Measurements from ENCODE around the gene GPX2.

GPX2 gene

DNA sequence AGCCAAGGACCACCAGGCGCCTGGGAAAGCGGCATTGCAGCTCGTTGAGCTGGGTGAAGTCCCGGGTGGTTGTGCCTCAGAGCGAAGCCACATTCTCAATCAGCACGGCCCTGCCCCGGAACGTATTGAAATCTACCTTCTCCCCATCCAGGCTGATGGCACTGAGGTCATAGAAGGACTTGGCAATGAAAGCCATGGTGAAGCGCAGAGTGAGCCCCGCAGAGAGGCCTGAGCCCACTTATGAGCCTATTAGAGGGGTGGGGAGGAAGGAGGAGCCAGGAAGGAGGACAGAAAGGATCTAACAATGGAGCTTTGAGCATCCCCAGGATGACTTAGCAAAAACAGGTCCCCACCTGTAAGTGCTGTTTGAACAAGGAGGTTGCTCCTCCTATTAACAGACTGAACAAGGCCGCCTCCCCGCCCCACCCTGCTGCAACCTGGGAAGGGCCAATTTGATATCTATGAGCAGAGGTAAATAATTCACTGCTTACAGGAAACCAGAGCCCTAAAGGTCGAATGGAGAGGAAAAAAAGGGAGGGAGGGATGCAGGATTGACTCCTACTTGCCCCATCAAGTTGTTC lies at the start of gene GPX2:
Gene GPX2, minus strand, starts transcription at position 215 of the 581 bp plus-strand sequence. Its CDS starts 19 bp downstream, at position 196.
- DNase-seq, result no peak

DNA sequence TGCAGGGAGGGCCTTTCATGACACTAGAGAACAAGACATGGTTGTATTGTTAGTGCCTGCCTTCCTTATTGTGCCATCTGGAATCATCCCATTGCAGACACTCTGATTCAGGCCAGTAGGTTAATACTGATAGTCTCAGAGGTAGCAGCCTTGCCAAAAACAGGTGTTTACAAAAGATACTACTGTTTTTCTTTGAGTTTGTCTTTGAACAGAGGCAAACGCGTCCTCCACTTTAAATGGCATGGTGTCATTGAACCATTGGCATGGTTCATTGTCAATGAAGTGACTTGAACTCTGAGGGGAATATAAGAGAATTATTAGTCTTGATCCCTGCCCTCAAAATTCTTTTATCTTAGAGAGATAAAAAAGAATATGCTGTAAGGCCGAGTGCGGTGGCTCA lies 48.4 kb upstream of the GPX2 start:
- no peak for DNase-seq

GRCh38 chr14:64990296-64990695 lies 47.8 kb upstream of the GPX2 start:
- DNase-seq, result no peak

GRCh38 chr14:64987438-64987767 lies 44.9 kb upstream of the GPX2 start:
- DNase-seq, result no peak

DNA sequence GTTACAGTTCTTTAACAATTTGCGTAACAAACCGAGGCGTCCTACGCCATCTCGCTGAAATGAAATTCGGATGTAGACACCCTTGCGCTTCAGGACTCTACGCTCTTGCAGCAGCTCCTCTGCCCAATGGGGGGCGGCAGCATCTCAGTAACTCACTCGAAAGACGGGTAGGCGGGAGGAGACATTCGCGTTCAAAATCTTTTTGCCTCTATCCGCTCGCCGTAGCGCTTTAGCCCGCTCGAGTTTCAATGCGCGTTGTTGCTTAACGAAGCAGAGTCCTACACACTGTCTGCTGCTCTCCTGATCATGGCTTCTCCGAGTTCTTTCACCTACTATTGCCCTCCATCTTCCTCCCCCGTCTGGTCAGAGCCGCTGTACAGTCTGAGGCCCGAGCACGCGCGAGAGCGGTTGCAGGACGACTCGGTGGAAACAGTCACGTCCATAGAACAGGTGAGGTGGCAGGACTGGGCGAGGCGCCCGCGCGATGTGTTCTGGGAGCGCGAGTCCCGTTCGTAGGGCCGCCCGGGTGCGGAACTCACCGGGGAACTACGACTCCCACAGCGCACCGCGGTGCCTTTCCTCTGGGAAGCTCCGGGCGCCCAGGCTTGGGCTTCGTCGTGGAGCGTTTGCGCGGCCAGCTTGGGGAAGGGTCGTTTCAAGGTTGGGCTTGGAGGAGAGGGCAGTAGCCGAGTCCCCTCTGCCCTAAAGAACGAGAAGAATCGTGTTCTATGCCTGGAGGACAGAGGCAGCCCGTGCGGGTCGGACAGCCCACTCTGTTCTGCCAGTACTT lies 44.3 kb upstream of the GPX2 start, which contains the start of gene FNTB:
Gene FNTB, plus strand, starts transcription at position 248 of the 790 bp plus-strand sequence. Its CDS starts 59 bp downstream, at position 307.
- peak; percentile 91 for DNase-seq

- no peak for DNase-seq
Observed at GRCh38 chr14:64983439-64984310, 41.1 kb upstream of the GPX2 start.

GRCh38 chr14:64979336-64980074 lies 37.0 kb upstream of the GPX2 start:
- DNase-seq, result no peak

DNA sequence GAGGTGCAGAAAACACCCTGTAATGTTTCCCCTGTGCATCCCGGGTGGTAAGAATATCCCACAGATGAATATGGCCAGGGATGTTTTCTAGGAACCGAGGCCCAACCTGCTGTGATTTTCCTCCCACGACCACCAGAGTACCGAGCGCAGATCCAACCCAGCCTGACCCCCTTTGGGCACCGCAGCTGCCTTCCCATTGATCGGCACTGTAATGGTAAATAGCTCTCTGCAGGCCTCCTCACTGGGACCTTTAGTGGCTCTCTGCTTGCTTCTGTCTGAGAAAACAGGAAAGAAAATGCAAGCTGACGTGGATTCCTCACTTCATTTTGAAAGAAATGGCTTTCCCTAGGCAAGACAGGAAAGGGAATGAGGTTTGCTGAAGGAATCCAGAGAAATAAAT lies 32.0 kb upstream of the GPX2 start:
- DNase-seq, result no peak

GRCh38 chr14:64973826-64974225 lies 31.3 kb upstream of the GPX2 start:
- no peak for DNase-seq

DNA sequence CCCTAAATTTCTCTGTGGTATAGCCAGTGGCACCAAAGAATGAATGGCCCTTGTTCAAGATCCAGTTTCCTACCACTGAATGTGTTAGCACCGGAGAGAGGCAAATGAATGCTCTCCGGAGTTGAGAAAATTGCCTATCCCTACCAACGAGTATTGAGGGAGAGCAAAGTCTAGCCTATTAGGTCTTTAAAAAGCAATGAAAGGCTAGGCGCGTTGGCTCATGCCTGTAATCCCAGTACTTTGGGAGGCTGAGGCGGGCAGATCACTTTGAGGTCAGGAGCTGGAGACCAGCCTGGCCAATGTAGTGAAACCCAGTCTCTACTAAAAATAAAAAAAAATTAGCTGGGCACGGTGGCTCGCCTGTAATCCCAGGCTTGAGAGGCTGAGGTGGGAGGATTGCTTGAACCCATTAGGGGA lies 30.5 kb upstream of the GPX2 start:
- DNase-seq, result no peak

DNA sequence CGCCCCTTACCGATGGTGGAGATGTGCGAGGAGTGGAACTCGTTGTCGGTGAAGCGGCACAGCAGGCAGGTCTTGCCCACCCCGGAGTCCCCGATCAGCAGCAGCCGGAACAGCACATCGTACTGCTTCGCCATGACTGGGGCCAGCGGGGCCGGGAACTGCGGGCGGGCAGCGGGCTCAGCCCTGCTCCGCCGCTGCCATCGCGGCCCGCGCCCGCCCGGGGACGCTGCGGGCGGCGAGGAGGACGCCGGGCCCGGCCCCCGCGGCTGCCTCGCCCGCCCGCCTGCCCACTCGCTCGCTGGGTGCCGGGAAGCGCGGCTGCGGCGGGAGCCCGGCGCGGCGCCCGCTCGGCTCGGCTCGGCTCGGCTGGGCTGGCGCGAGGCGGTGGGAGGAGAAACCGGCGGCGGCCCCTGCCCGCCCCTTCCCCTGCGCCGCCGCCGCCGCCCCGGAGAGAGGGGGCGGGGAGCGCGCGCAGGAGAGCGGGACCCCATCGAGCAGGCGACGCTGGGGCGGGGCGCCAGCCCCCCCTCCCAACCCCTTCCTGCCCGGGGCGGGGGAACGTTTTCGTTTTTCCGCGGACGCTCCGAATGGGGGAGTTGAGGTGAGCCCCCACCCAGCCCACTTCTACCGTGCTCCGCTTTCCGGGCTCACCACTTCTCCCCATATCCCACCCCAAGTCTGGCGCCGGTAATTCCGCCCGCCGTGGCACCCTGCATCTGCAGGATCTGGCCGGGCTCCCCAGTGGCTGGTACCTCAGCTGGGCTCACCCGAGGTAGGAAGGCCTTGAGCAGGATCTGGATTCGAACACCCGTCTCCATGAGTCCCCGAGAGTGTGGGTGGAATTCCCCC lies 29.6 kb upstream of the GPX2 start, which contains the start of gene RAB15:
Gene RAB15, minus strand, starts transcription at position 394 of the 849 bp plus-strand sequence. Its CDS starts 260 bp downstream, at position 134.
- no peak for DNase-seq

DNA sequence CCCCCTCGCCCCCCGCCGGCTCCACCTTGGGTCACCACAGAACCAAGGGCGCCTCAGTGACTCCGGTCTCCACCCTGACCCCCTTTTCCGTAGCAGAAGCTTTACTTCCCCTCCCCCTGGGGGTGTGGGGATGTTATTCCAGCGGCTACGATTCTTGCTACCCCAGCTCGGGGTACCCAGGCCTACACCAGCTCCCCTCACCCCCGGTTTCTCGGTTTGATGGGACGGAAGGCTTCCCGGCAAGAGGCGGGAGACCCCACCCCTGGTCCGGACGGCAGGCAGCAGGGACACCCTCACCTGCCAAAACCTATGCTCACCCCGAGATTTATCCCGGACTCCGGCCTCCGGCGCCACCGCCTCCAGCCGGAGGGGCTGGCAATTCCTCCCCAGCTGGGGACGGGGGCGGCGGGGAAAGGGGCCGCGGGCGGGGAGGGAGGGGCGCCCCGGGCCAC lies 29.0 kb upstream of the GPX2 start:
- DNase-seq, result no peak

DNA sequence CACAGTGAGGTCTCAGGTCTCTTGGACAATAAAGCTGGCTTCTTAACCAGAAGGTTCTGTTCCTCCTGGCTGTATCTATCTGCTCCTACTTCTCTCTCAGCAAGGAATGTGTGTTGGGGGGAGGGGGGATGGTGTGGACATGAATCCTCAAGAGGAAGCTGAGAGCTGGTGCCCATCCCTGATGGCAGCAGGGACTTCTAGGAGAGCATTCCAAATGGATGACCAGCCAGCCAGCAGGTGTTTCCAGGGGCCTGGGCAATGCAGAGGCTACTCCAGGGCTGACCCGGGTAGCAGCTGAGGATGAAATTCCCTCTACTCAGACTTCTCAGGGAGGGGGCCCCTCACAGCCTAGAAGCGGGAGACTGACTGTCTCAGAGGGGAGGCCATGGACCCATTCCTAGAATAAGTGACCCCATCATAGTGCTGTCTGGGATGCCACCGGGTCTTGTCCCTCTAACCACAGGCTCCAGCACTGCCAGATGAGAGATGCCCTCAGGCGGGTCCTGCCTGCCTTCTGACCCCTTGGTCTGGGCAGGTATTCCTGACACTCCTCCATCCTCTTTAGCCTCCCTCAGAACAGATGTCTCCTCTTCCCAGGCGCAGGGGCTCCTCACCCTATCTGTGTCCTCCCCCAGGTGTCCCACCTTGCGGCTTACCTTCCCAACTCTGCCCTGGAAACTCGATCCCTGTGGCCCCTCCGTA lies 28.4 kb upstream of the GPX2 start:
- DNase-seq, result no peak

- DNase-seq, result no peak
Observed at GRCh38 chr14:64970041-64970440, 27.5 kb upstream of the GPX2 start.

DNA sequence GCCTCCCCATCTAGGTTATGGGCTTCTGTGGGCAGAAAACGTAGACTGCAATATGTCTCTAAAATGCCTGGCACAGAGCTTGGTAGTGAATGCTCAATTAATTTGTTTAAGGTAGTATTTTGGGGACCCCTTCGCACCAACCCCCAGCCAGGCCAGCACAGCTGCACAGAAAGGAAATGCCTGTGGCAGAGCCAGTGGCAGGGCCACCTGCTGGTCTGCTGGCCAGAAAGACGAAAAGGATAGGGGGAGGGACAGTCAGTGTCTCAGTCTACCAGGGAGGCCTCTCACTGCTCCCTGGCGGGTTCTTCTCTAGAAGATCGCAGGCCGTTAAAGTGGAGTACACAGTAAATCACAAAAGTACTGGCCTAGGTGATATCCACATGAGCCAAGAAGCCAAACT lies 26.1 kb upstream of the GPX2 start:
- DNase-seq, result no peak

- no peak for DNase-seq
Observed at GRCh38 chr14:64968167-64968566, 25.6 kb upstream of the GPX2 start.

DNA sequence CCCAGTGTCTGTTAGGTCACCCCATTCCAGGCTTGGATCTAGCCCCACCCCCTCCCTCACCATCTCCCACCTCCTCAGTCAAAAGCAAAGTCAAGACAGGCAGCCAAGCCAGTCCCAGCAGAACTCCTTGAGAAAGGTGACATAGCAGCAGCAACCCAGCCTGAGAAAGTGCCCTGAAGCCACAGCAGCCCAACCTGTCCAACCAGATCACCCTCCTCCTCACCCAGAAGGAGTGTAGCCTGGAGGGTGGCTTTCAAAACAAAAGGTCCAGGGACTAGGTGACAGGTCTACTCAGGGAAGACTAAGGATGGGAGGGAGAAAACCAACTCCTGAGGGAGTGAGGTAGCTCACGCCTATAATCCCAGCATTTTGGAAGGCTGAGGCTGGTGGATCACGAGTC lies 24.4 kb upstream of the GPX2 start:
- no peak for DNase-seq

DNA sequence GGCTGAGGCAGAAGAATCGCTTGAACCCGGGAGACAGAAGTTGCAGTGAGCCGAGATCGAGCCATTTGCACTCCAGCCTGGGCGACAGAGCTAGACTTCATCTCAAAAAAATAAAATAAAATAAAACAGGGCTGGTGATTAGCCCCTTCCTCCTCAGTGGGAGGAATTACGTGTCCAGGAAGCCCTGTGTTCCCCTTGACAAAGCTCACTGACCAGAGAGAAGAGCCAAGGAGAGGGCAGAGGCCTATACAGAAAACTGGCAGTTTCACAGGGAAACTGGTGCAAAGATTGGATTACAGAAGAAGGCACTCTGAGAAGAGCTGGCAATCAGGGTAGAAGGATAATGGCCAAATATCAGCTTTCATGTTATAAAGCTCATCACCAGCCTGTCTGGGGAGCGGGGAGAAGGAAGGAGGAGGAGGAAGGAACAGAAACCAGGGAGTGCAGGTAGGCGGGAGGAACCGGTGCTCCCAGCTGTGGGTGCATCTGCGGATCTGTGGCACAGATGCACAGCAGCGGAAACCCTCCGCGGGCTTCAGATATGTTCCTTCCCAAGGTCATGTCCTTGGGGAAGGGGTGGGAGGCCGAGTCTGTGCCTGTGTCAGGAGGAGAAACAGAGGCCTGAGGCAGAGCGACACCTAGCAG lies 22.9 kb upstream of the GPX2 start:
- no peak for DNase-seq

GRCh38 chr14:64963611-64964010 lies 21.1 kb upstream of the GPX2 start:
- DNase-seq, result no peak

GRCh38 chr14:64960762-64961276 lies 18.3 kb upstream of the GPX2 start:
- DNase-seq, result no peak
